NOMO-1 (cell line): Measurements from ENCODE around the gene FAM9B.

Experiments
- DNase-seq, 2 experiments: peaks; one replicate each; lab custom pipeline; 2025; ENCODE audit not compliant: unreplicated experiment in 2 of 2; lab: John Stamatoyannopoulos, UW

FAM9B gene

DNA sequence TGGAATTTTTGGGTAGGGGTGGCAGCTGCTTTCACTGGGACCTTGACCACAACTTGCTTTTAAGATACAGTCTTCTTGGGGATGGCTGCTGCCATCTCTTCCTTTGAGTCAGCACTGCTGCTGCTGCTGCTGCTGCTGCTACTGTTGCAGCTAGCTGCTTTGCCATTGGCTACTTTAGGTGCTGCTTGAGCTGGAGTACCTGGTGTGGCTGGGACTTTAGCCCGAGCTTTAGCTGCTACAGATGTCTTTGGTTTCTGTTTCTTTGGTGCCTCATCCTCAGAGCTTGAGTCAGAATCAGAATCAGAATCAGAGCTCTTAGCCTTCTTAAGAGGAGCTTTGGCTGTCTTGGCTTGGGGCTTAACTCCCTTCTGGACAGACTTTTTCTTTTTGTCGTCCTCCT, 52.2 kb downstream of the FAM9B start:
- DNase-seq: no peak

- no peak for DNase-seq
Observed at GRCh38 chrX:8980756-8981155, 53.2 kb downstream of the FAM9B start.
